SIG-M5 treated with dmso at 0.1 percent for 504 hours (cell line): ENCODE measurements around the gene SLC26A8.
A peak's percentile ranks its signal among the peaks of the same experiment; 100 is the strongest.
"Not testable (repeated sequence)": the region's sequence is repeated elsewhere in the genome, so short reads cannot be mapped to it uniquely, and the experiment has no call there.

Source experiments
- DNase-seq: peaks from one replicate; lab custom pipeline; 2025; ENCODE audit not compliant: unreplicated experiment; lab: John Stamatoyannopoulos, UW

SLC26A8 gene

DNA sequence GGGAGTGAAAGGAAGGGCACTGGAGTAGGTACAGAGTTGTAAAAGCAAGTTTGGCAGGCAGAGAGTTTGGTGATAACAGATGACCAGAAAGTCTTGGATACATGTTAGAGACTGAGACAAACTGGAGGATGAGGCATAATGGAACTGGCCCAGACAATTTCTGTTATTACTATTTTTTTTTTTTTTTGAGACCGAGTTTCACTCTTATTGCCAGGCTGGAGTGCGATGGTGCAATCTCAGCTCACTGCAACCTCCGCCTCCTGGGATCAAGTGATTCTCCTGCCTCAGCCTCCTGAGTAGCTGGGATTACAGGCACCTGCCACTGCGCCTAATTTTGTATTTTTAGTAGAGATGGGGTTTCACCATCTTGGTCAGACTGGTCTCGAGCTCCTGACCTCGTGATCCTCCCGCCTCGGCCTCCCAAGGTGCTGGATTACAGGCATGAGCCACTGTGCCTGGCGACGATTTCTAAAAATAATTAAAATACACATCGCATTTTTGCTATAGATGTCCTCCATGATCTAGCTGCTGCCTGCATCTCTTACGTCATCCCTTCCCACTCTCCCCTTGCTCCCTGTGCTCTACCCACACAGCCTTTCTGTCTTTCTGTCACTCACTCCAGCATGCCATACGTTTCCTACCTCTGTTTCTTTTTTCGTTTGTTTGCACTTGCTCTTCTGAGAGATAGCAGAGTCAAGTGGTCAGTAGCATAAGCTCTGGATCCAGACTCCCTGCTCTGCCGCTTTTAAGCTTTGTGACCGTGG lies 26.7 kb upstream of the SLC26A8 start:
- DNase-seq = no peak

DNA sequence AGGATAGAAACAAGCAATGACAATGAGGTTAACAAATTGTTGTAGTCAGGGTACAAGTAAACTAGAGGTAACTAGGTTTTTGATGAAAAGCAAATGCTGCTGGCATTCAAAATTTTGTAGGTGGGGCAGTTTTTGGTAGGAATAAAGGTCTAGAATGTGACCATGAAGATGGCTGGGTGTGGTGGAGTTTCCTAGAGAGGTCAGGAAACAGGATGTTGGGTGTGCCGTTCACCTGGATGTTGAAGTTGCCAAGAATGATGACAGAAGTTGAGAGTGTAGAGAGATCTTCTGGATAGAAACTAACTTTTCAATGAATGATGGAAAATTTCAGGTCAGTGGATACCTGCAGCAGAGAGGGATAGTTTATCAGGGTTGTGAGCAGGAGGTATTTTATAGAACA lies 25.9 kb upstream of the SLC26A8 start:
- DNase-seq = no peak

DNA sequence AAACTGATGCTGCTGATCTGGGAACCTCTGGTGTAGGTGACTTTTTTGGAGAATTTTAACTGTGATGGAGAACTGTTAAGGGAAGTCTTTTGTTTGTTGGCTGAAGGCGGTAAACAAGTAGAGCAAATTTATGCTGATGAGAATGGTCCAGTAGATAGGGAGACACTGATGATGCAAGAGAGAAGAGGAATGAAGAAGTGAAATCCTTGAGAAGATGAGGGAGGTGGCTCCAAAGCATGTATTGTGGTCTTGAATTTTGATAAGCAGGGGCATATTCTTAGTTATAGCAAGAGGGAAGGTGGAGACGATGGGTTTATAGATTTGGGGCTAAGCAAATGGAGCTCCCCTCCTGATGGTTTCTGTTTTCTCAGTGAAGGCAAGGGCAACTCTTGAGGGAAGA lies 25.1 kb upstream of the SLC26A8 start:
- peak; percentile 41 for DNase-seq

DNA sequence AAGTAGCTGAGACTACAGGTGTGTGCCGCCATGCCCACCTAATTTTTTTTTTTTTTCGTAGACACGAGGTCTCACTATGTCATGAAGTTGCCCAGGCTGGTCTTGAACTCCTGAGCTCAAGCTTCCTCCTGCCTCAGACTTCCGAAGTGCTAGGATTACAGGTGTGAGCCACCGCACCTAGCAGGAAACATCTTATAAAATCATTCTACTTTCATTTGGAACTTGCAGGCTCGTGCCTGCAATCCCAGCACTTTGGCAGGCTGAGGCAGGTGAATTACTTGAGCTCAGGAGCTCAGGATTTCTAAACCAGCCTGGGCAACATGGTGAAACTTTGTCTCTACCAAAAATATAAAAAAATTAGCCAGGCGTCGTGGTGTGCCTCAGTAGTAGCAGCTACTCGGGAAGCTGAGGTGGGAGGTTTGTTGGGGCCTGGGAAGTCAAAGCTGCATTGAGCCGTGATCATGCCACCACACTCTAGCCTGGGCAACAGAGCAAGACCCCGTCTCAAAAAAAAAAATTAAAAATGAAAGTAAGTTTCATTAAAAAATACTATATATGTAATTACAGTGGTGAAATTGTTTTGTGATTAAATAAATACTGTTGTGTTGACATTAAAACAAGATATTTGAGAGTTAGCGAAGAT lies 18.3 kb upstream of the SLC26A8 start:
- no peak for DNase-seq

DNA sequence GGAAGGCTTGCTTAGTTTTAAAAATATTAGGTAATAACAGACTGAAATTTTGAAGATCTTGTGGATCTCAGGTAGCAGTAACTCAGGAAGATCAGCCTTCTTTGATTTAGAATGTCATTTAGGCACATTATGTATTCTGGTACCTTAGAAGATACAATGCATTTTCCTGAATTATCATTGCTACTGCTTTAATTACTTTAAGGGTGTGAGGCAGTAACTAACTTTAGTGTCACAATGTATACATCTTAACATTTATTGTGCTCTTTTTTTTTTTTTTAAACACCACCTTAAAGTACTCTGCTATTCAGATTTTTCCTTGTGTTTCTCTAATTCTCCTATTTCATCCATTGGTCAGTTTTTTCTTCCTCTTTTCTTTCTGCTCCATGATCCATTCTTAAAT lies 16.5 kb upstream of the SLC26A8 start:
- DNase-seq = no peak

DNA sequence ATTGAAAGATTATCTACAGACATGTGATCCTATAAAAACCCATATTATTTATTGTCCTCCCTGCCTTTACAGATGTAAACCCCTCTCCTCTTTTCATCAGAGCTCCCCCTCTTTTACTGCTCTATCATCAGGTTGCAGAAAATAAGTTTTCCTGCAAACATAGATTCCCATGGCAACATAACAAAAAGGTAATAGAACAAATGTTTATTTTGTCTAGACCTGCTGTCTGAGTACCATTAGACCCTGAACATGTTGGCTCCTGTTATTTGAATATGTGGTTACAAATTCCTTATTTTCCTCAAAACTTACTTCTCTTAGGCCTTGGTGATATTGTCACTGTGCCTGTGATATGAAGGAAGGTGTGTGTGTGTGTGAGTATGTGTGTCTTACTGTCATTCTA lies 14.7 kb upstream of the SLC26A8 start:
- DNase-seq = no peak

DNA sequence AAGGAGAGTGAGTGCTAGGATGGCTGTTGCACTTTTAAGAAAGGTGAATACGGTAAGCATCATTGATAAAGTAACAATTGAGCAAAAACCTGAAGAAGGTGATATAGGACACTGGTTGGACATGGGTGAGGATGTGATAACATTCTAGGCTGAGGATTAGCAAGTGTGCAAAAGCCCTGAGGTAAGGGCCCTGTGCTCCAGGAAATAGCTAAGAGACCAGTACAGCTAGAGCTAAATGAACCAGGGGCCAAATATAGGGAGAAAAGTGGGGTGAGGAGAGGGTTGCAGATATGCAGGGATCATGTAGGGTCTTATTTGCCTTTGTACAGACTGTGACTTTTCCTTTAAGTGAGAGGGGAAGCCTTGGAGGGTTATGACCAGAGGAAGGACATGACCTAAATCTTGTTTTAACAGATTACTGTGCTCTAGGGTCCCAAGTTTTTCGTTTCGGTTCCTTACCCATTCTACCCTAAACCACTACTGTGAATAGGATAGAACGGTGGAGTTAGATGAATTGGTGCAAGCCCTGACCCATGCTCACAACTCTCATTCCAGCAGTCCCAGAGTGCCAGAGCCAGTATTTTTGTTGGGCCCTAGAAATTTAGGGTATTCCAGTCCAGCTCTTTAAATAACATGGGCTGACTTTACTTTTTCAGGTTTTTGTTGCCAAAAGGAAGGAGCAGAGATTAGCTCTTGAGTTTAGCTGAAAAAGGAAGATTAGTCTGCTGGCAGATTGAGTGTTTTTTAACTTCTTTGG lies 13.9 kb upstream of the SLC26A8 start:
- peak; percentile 25 for DNase-seq

DNA sequence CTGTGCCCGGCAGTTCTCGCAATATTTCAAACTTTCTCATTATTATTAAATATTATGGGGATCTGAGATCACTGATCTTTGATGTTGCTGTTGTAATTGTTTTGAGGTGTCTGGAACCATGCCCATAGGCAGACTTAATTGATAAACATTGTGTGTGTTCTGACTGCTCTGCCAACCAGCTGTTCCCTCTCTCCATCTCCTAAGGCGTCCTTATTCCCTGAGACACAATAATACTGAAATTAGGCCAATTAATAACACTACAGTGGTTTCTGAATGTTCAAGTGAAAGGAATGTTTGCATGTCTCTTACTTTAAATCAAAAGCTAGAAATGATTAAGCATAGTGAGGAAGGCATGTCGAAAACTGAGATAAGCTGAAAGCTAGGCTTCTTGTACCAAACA lies 10.8 kb upstream of the SLC26A8 start:
- no peak for DNase-seq

DNA sequence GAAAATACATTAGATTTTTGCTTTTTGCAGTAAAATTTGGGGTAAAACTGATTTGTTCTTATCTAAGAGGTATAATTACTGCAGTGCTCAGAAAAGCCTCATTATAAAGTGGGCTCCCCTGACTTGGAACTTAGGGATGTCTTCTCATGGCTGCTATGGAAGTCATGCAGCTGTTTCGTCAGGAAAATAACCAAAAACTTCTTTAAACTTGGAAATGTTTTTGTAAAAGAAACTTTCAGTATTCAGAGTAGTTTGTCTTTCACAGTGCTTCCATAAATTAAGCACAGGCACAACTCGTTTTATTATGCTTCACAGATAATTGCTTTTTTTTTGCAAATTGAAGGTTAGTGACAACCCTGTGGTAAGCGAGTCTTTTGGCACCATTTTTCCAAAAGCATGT lies 10.0 kb upstream of the SLC26A8 start:
- DNase-seq = no peak

DNA sequence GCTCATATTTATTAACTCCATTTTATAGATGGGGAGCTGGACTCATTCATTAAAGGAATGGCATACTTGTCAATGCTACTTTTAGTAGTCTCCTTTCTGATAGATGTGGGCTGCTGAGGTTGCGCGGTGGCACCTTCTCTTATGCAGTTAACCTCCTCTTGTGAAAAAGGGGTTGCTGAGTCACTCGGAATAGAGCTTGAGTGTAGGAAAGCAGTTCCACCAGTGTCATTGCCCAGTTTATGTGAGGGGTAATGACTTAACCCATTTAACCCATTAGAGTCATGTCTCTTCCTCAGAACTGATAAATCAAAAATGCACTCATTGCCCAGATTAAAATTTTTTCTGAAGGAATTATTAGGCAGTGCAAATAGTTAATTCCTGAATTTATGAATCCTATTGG lies 9.5 kb upstream of the SLC26A8 start:
- peak; percentile 65 for DNase-seq

DNA sequence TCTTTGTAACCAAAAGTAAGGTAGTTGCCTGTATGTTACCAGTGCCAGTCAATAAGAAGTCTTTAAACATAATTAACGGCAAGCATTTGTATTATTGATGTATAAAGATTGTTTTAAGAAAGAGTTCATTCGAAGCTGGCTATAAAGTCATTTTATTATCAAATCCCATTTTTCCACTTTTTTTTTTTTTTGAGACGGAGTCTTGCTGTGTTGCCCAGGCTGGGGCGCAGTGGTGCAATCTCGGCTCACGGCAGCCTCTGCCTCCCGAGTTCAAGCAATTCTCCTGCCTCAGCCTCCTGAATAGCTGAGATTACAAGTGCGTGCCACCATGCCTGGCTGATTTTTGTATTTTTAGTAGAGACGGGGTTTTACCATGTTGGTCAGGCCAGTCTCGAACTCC lies 8.7 kb upstream of the SLC26A8 start:
- not testable (repeated sequence) for DNase-seq

DNA sequence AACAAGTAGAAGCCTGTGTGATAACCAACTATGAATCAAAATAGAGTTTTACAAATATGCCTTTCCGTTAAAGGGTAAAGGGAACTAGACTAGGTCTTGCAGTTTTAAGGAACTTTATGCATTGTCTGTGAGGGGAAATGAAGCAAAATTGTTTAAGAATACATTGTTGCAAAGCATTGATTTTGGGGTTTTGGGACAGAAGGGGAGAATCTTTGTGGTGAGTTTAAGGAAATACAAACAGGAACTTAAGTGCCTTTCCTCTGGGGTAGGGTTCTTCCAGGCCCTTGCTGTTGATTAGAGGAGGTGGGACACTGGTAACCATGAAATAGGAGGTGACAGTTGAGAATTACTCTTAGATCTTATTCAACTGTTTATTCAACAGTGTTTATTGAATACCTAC lies 7.8 kb upstream of the SLC26A8 start:
- DNase-seq = peak; percentile 79

DNA sequence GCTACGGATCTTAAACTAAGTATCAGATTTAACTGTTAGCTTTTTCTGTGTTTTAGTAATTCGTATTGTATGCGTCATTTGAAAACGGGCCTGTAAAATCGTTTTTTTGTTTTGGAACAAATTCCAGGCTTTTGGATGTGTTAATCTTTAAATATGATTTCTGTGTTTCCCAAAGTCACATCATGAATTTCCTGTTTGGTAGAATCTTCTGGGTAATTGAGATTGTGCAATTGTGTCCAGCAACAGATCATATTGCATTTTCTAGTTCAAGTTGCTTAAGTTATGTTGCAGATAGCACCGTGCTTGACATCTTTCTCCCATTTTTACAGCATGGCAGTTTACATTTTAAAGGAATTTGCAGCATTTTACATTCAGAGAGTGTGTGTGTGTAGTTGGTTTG lies 5.0 kb upstream of the SLC26A8 start:
- peak; percentile 87 for DNase-seq

DNA sequence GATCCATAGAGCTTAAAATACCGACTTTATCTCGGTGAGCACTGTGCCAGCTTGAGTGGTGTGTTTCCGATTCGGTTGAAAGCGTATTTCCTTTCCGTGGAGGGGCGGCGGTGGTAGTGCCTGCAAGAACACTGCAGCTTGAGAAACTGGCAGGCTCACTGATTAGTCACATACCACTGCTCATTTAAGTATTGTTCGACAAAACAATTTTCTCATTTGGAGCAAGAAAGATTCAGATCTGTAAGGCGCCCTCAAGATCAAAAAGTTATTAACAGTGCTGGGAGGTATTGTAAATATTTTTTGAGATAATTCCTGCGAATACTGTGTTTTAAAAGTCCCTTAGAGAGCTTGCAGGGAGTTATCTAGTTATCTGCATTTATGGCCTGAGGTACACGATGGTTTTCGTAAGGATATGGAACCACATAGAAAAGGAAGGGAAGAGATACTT lies 4.5 kb upstream of the SLC26A8 start:
- DNase-seq = peak; percentile 47

DNA sequence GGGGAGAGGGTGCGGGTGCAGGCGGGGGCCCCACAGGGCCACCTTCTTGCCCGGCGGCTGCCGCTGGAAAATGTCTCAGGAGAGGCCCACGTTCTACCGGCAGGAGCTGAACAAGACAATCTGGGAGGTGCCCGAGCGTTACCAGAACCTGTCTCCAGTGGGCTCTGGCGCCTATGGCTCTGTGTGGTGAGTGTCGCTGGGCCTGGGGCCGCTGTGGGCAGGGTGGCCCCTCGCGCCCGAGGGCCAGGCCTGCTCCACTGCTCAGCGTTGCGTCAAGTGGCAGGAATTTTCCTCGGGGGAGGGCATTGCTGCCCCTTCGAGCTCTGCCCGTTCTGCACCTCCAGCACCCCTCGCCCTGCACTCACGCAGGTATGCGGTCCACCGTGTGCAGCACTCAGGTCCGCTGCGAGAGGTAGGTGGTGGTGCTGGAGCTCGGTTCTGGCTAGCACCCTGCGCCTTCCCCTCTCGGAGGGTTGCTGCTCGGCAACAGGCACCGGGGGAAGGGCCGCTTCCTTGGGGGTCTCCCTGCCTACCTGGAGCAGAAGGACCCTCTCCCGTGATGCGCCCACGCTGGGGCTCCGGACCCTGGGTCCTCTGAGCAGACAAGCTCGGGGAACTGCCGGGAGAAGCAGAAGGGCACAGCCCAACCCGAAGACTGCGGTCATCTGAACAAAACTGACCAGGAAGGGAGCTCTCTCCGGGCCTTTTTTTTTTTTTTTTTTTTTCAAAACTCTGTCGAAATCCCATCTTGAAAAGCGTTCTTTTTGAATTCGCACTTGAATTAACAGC lies 3.8 kb upstream of the SLC26A8 start:
- DNase-seq = no peak

DNA sequence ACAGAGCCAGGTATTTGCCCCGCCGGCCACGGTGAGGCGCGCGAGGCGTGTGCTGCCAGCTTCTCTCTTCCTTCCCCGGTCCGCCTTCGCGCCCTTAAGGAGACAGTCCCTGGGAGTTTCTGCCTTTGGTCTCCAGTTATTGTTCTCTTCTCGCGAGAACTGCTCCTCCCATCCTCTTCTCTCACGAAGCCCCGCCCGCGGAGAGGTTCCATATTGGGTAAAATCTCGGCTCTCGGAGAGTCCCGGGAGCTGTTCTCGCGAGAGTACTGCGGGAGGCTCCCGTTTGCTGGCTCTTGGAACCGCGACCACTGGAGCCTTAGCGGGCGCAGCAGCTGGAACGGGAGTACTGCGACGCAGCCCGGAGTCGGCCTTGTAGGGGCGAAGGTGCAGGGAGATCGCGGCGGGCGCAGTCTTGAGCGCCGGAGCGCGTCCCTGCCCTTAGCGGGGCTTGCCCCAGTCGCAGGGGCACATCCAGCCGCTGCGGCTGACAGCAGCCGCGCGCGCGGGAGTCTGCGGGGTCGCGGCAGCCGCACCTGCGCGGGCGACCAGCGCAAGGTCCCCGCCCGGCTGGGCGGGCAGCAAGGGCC lies 3.2 kb upstream of the SLC26A8 start, which contains the start of gene MAPK14:
TSS of gene MAPK14 (plus strand) at position 308 of the 587 bp plus-strand sequence. CDS start 350 bp downstream, outside the sequence.
- DNase-seq = peak; percentile 98

DNA sequence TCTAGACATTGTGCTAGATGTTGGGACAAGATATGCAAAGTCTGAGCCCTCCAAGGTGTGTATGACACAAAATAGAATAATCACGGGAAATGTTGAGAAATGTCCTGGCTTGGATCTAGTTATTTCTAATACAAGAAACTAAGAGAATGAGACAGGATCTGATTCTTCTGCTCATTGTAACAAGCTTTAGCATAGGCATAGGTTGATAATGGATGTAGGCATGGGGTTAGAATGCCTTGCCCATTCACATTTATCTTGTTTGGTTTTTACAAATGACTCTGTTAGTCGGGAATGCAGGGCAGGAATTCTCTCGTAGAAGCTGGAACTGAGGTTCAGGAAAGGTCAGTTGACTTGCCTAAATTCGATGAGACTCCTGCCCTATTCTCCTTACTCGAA lies 1.5 kb upstream of the SLC26A8 start:
- DNase-seq = no peak

DNA sequence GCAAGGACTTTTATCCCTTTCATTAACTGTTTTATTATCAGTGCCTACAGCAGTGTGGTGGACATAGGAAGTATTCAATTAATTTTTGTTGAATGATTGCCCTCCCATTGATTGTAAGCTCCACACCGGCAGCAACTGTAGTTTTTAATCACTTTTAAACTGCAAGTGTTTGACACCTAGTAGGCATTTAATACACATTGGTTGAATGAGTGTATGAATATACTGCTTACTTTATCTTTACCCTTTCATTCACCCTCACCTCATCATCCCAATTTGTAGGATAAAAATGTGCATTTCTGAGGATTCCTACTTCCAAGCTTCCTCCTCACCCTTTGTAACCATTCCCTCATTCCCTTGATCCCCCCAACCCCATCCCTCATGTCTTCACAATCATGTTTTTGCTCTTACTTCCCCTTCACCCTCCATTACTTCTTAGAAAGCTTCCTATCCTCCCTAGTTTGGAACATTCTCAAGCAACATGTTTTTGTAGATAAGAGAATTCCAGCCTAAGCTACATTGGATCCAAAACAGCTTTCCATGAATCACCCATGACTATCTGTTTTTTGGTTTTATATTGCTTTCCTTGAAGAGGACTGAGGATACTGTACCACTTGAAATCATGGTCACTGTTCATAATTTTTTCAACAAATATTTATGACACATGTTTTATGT lies 955 bp upstream of the SLC26A8 start:
- DNase-seq = no peak

DNA sequence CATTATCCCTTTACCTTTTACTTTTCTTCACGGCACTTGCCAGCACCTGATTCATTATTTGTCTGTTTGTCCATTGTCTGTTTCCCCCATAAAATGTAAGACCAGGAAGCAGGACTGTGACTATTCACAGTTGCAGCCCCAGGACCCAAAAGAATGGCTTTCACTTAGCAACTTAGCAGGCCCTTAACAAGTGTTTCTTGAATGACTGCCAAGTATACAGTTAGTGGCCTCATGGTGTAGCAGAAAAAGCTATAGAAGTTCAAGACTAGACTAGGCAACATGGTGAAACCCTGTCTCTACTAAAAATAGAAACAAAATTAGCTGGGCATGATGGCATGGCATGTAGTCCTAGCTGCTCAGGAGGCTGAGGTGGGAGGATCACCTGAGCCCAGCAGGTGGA lies 4.3 kb downstream of the SLC26A8 start:
- no peak for DNase-seq

DNA sequence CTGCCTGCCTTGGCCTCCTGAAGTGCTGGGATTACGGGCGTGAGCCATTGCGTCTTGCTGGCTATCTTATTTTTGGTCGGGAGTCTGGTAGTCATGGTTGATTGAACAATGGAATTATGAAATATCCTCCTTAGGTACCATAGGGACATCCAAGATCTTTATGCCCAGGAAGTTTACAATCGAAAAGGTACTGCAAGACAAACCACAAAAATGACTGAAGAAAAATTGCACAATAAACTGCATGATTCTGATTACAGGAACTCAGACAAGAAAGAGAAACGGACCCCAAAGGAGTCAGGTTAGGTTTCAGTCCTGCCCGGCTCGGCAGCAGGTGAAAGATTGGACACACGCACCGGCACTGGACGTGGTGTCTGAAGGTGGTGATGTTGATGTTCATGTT lies 5.3 kb downstream of the SLC26A8 start:
- peak; percentile 92 for DNase-seq
